Naive thymus-derived CD4-positive, alpha-beta T cell (primary cell): ENCODE measurements around the gene ZFAND3. TPM values are rescaled to one million over a fixed set of nuclear protein-coding genes. Genes with fewer than 3 reads are reported as not detected.

Source experiments
- ATAC-seq: fragments of 150-1000 bp; cut with Tn5 transposase; 2 replicates; pipeline ENCODE4 v1.10.0; 2021; ENCODE audit warnings: mild to moderate bottlenecking, moderate library complexity
- CTCF ChIA-PET: fragments of 350-600 bp; sonication (Branson Sonifier 250); formaldehyde crosslinking; loops from one replicate; lab custom pipeline; 2021; ENCODE audit warnings: antibody characterized with exemption; lab: Charles Lee
- POLR2A ChIA-PET: fragments of 350-600 bp; sonication (Branson Sonifier 250); formaldehyde crosslinking; loops from one replicate; lab custom pipeline; 2021; ENCODE audit warnings: antibody characterized with exemption, inconsistent platforms; lab: Charles Lee
- DNase-seq, 9 donors: peaks; one replicate each; pipeline versions ENCODE4 v3.0.0 to v3.0.0-alpha.2; 2020 to 2022; ENCODE audit warnings: mixed read lengths in 1 of 9
- H3K27ac ChIP-seq: one replicate; pipeline ENCODE4 v1.7.0; 2013; ENCODE audit warnings: mild to moderate bottlenecking, low read depth, low read length, moderate library complexity
- H3K27me3 ChIP-seq, 2 donors: one replicate each; pipeline ENCODE4 v1.7.0; 2013; ENCODE audit warnings: low read length in 2 of 2, mild to moderate bottlenecking in 2 of 2, moderate library complexity in 2 of 2; ENCODE audit not compliant: control insufficient read depth in 2 of 2, insufficient read depth in 2 of 2
- H3K36me3 ChIP-seq, 3 experiments: 1 replicate in 2 of 3; 2 replicates in 1 of 3; pipeline ENCODE4 v1.7.0; 2013; ENCODE audit warnings: low read length in 3 of 3, mild to moderate bottlenecking in 3 of 3, moderate library complexity in 1 of 3; ENCODE audit not compliant: insufficient read depth in 3 of 3, control insufficient read depth in 2 of 3
- H3K4me1 ChIP-seq, 2 donors: one replicate each; pipeline ENCODE4 v1.7.0; 2013; ENCODE audit warnings: low read length in 2 of 2, mild to moderate bottlenecking in 2 of 2, moderate library complexity in 1 of 2; ENCODE audit not compliant: control insufficient read depth in 2 of 2, insufficient read depth in 2 of 2
- H3K4me3 ChIP-seq: 2 replicates; pipeline ENCODE4 v1.7.0; 2013; ENCODE audit warnings: mild to moderate bottlenecking, low read length
- H3K9me3 ChIP-seq, 3 experiments: 1 replicate in 2 of 3; 2 replicates in 1 of 3; pipeline ENCODE4 v1.7.0; 2013; ENCODE audit warnings: low read length in 3 of 3; ENCODE audit not compliant: control insufficient read depth in 2 of 3
- H3K27ac Mint-ChIP-seq, 9 donors: one replicate each; pipeline ENCODE4 v1.8.0; 2020 to 2022; ENCODE audit warnings: mixed read lengths in 9 of 9, mild to moderate bottlenecking in 8 of 9, moderate library complexity in 5 of 9, inconsistent platforms in 2 of 9
- H3K27me3 Mint-ChIP-seq, 5 donors: one replicate each; pipeline ENCODE4 v1.8.0; 2021 to 2022; ENCODE audit warnings: mixed read lengths in 5 of 5, mild to moderate bottlenecking in 1 of 5
- H3K36me3 Mint-ChIP-seq, 5 donors: one replicate each; pipeline ENCODE4 v1.8.0; 2020 to 2022; ENCODE audit warnings: mixed read lengths in 5 of 5, mild to moderate bottlenecking in 3 of 5, inconsistent platforms in 1 of 5
- H3K4me1 Mint-ChIP-seq, 7 donors: one replicate each; pipeline ENCODE4 v1.8.0; 2020 to 2022; ENCODE audit warnings: mixed read lengths in 7 of 7, mild to moderate bottlenecking in 3 of 7, inconsistent platforms in 1 of 7
- H3K4me3 Mint-ChIP-seq, 10 donors: one replicate each; pipeline ENCODE4 v1.8.0; 2020 to 2022; ENCODE audit warnings: mild to moderate bottlenecking in 10 of 10, mixed read lengths in 10 of 10, moderate library complexity in 6 of 10, inconsistent platforms in 2 of 10
- H3K9me3 Mint-ChIP-seq, 11 donors: one replicate each; pipeline ENCODE4 v1.8.0; 2020 to 2022; ENCODE audit warnings: mixed read lengths in 11 of 11, mild to moderate bottlenecking in 4 of 11, inconsistent platforms in 1 of 11, moderate library complexity in 1 of 11
- intact Hi-C, 2 donors: fragments of 100-400 bp; cut with micrococcal nuclease; formaldehyde crosslinking; loops; one replicate each; pipeline ENCODE4 v1.15.1; 2023
- polyA plus RNA-seq, 2 donors: library from polyadenylated mRNA; unstranded; fragments of 300-500 nt; fragmentation: Illumina TruSeq; gene quantifications; one replicate each; pipeline ENCODE4 v1.2.3, GENCODE V29; 2021
- total RNA-seq, 6 experiments: library from RNA in 5 of 6; stranded (reverse) in 5 of 6; gene quantifications; 1 replicate in 5 of 6; 2 replicates in 1 of 6; pipeline ENCODE4 v1.2.3 and lab custom pipeline; 2021 to 2026

The ZFAND3 gene
- total and polyA plus RNA-seq, 7 experiments from 2014 or later: 3.5 to 55.0 (median 37.1) TPM

DNA sequence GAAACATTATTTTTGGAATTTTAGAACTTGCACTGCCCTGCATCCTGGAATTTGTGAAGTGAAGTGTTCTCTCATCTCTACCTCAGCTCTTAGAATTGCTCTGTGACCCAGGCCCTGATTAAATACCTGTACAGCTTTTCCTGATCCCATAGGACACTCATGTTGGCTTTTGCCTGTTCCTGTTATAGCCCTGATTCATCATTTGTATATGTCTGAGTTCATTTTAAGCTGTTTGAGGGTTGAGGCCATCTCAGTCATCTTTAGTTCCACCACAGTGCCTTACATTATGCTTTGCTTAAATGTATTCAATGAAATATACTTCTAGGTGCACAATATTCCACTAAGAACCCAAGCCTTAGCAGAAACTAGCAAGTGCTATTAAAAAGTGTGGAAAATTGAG lies 26.4 kb downstream of the ZFAND3 start:
- Mint-ChIP-seq H3K4me3 (peak overlapping the region in 1 of 10 donors; percentile 42), H3K9me3 (no peaks in the 10 kb centered on the region), H3K4me1 (peaks cover 10 to 87% (median 76%) of the 10 kb centered on the region in 7 donors), H3K27ac (peak overlapping the region in 1 of 9 donors; percentile 5), H3K27me3 (no peaks in the 10 kb centered on the region), H3K36me3 (peaks cover 0 to 14% (median 8%) of the 10 kb centered on the region in 5 donors)
- no peak for DNase-seq
- ATAC-seq: no peak
- Histone ChIP-seq H3K27me3 (no peaks in the 10 kb centered on the region), H3K9me3 (no peaks in the 10 kb centered on the region), H3K4me1 (peaks cover 6 to 7% of the 10 kb centered on the region in 2 donors), H3K4me3 (no peak overlapping the region), H3K27ac (no peak overlapping the region), H3K36me3 (no peaks in the 10 kb centered on the region)
- ChIA-PET POLR2A (interaction anchor here (1.3 to 1.4 kb wide), 2 partner anchors 19 to 27 kb away, joined by 3 to 4 read pairs; partner anchors contain the start of gene ZFAND3), CTCF (no interaction called here)
- intact Hi-C loops: no loop called here

DNA sequence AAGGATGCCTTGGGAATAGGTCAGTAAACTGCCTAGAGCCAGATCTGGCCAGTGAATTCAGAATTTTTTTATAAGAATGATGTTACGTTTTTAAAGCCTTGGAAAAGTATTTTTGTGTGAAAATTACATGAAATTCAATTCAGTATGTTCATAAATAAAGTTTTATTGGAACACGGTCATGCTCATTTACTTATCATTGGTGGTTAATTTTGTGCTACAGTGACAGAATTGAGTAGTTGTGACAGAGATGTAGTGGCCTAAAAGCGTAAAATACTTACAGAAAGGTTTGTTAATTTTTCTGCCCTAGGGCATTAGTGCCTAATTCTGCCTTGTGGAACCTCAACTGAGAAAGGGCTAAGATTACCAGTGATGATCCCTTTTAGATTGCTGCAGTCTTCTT lies 28.2 kb downstream of the ZFAND3 start:
- no peak overlapping the region for H3K4me3 Mint-ChIP-seq
- no peaks in the 10 kb centered on the region for H3K27me3 ChIP-seq
- H3K36me3 Mint-ChIP-seq: peaks cover 0 to 14% (median 6%) of the 10 kb centered on the region in 5 donors
- peaks cover 19 to 87% (median 78%) of the 10 kb centered on the region in 7 donors for H3K4me1 Mint-ChIP-seq
- DNase-seq (no peak), ATAC-seq (no peak)
- intact Hi-C loops: no loop called here
- no peak overlapping the region for H3K27ac ChIP-seq
- peaks cover 6 to 7% of the 10 kb centered on the region in 2 donors for H3K4me1 ChIP-seq
- H3K27me3 Mint-ChIP-seq: no peaks in the 10 kb centered on the region
- H3K4me3 ChIP-seq: no peak overlapping the region
- H3K27ac Mint-ChIP-seq: peak overlapping the region in 1 of 9 donors; percentile 20
- POLR2A ChIA-PET: interaction anchor here (1.8 kb wide), 1 partner anchor 29 kb away, joined by 4 read pairs; no protein-coding TSS in a partner anchor
- no peaks in the 10 kb centered on the region for H3K9me3 ChIP-seq
- H3K9me3 Mint-ChIP-seq: no peaks in the 10 kb centered on the region
- CTCF ChIA-PET: no interaction called here
- H3K36me3 ChIP-seq: no peaks in the 10 kb centered on the region

DNA sequence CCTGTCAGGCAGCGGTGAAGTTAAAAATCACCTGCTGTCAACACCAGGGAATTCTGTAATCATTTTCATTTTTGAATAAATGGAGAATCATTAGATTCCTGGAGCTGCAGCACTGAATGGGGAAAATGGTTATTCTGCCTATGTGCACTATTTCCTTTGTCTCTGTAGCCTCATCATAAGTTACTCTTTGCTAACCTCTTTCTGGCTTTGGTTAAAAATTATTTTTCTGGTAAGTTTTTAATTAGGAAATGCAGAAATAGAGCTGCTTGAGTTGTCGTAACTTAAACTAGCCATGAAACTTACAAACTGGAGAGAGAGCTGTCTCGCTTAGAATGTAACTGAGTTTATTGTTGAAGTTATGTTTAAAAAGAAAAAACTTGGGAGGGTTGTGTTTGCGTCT lies 28.8 kb downstream of the ZFAND3 start:
- Histone ChIP-seq H3K27ac (no peak overlapping the region), H3K4me1 (peaks cover 6 to 7% of the 10 kb centered on the region in 2 donors), H3K4me3 (no peak overlapping the region), H3K27me3 (no peaks in the 10 kb centered on the region), H3K36me3 (no peaks in the 10 kb centered on the region), H3K9me3 (no peaks in the 10 kb centered on the region)
- Mint-ChIP-seq H3K9me3 (no peaks in the 10 kb centered on the region), H3K4me1 (peaks cover 22 to 89% (median 82%) of the 10 kb centered on the region in 7 donors), H3K4me3 (no peak overlapping the region), H3K36me3 (peaks cover 0 to 18% (median 5%) of the 10 kb centered on the region in 5 donors), H3K27ac (peak overlapping the region in 2 of 9 donors; percentile 44 to 54), H3K27me3 (no peaks in the 10 kb centered on the region)
- ChIA-PET CTCF (no interaction called here), POLR2A (interaction anchor here (0.7 to 1.8 kb wide), 2 partner anchors 30 to 45 kb away, joined by 3 to 4 read pairs; no protein-coding TSS in a partner anchor)
- ATAC-seq (no peak), DNase-seq (no peak)
- intact Hi-C loops: no loop called here

DNA sequence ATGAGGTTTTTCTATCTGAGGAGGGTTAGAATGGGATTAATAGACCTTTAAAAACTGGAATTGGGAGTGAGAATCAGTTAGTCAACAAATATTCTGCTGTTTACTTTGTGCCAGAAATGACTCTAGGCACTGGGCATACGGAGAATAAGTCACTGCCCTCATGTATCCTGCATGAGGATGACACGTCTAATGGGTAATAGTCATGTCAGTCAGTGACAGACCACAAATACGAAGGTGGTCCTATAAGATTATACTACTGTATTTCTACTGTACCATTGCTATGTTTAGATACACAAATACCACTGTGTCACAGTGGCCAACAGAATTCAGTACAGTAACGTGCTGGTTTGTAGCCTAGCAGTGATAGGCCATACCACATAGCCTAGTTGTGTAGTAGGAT lies 30.7 kb downstream of the ZFAND3 start:
- peak overlapping the region in 1 of 10 donors; percentile 18 for H3K4me3 Mint-ChIP-seq
- H3K27ac Mint-ChIP-seq: peak overlapping the region in 4 of 9 donors; percentile 1 to 53 (median 33)
- peaks cover 19 to 85% (median 77%) of the 10 kb centered on the region in 7 donors for H3K4me1 Mint-ChIP-seq
- H3K27me3 Mint-ChIP-seq: no peaks in the 10 kb centered on the region
- no peaks in the 10 kb centered on the region for H3K27me3 ChIP-seq
- no peak overlapping the region for H3K4me3 ChIP-seq
- peaks cover 0 to 10% (median 0%) of the 10 kb centered on the region in 5 donors for H3K36me3 Mint-ChIP-seq
- POLR2A ChIA-PET: interaction anchor here (0.7 kb wide), 1 partner anchor 69 kb away, joined by 4 read pairs; no protein-coding TSS in a partner anchor
- intact Hi-C loops: no loop called here
- H3K36me3 ChIP-seq: no peaks in the 10 kb centered on the region
- peaks cover 6 to 7% of the 10 kb centered on the region in 2 donors for H3K4me1 ChIP-seq
- CTCF ChIA-PET: no interaction called here
- ATAC-seq: peak; percentile 24
- no peaks in the 10 kb centered on the region for H3K9me3 ChIP-seq
- H3K9me3 Mint-ChIP-seq: no peaks in the 10 kb centered on the region
- no peak for DNase-seq
- no peak overlapping the region for H3K27ac ChIP-seq

DNA sequence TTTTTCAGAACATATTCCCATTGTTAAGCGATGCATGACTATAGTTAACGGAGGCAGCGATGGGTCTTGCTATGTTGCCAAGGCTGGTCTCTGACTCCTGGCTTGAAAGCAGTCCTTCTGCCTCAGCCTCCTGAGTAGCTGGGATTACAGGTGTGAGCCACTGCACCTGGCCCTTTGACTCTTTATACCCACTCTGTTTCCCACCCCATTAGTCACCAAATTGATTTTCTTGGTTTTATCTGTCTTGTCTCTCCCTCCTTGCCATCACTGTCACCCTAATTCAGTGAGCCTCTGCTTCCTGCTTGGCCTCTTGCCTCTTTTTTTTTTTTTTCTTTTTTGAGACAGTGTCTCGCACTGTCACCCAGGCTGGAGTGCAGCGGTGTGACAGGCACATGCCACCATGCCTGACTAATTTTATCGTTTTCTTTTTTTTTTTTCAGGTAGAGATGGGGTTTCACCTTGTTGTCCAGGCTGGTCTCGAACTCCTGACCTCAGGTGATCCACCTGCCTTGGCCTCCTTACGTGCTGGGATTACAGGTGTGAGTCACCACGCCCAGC lies 31.3 kb downstream of the ZFAND3 start:
- Mint-ChIP-seq H3K27me3 (no peaks in the 10 kb centered on the region), H3K9me3 (no peaks in the 10 kb centered on the region), H3K36me3 (peaks cover 0 to 11% (median 0%) of the 10 kb centered on the region in 5 donors), H3K4me3 (peak overlapping the region in 3 of 10 donors; percentile 2 to 13 (median 12)), H3K27ac (peak overlapping the region in 6 of 9 donors; percentile 8 to 65 (median 52)), H3K4me1 (peaks cover 21 to 85% (median 77%) of the 10 kb centered on the region in 7 donors)
- Histone ChIP-seq H3K4me3 (no peak overlapping the region), H3K27ac (no peak overlapping the region), H3K27me3 (no peaks in the 10 kb centered on the region), H3K36me3 (no peaks in the 10 kb centered on the region), H3K4me1 (peaks cover 6 to 7% of the 10 kb centered on the region in 2 donors), H3K9me3 (no peaks in the 10 kb centered on the region)
- ChIA-PET CTCF (no interaction called here), POLR2A (no interaction called here)
- intact Hi-C loops: no loop called here
- no peak for DNase-seq
- ATAC-seq: peak; percentile 27

DNA sequence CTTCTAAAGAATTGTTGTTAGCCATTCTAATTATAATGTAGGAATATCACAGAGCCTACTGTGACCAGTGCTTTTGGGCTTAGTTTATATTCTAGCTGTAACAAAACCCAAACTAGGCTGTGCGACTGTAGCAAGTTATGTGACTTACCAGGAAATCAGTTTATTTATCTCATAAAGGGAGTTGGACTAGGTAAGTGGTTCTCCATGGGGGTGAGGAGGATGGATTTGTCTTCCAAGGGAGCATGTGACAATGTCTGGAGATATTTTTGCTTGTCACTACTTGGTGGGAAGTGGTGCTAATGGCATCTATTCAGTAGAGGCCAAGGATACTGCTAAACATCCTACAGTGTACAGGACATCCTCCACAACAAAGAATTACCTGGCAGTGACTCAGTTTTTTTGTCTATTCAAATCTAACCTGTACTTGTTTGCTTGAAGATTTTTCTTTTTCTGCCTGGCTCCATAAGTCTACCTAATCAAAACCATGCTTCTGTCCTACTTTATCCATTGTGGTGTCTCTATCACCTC lies 32.5 kb downstream of the ZFAND3 start:
- H3K4me3 ChIP-seq: no peak overlapping the region
- Mint-ChIP-seq H3K27me3 (no peaks in the 10 kb centered on the region), H3K27ac (peak overlapping the region in 2 of 9 donors; percentile 0 to 61), H3K9me3 (no peaks in the 10 kb centered on the region), H3K4me1 (peaks cover 27 to 87% (median 80%) of the 10 kb centered on the region in 7 donors), H3K36me3 (peaks cover 0 to 7% (median 4%) of the 10 kb centered on the region in 5 donors), H3K4me3 (peak overlapping the region in 3 of 10 donors; percentile 0 to 16 (median 3))
- intact Hi-C loops: no loop called here
- no peaks in the 10 kb centered on the region for H3K36me3 ChIP-seq
- DNase-seq (no peak), ATAC-seq (no peak)
- H3K9me3 ChIP-seq: no peaks in the 10 kb centered on the region
- H3K4me1 ChIP-seq: peaks cover 4 to 6% of the 10 kb centered on the region in 2 donors
- POLR2A ChIA-PET: no interaction called here
- H3K27me3 ChIP-seq: no peaks in the 10 kb centered on the region
- H3K27ac ChIP-seq: no peak overlapping the region
- CTCF ChIA-PET: no interaction called here
